Measurements from ENCODE around the gene UHRF1.
"Not testable (repeated sequence)": the region's sequence is repeated elsewhere in the genome, so short reads cannot be mapped to it uniquely, and the experiment has no call there.

The UHRF1 gene

DNA sequence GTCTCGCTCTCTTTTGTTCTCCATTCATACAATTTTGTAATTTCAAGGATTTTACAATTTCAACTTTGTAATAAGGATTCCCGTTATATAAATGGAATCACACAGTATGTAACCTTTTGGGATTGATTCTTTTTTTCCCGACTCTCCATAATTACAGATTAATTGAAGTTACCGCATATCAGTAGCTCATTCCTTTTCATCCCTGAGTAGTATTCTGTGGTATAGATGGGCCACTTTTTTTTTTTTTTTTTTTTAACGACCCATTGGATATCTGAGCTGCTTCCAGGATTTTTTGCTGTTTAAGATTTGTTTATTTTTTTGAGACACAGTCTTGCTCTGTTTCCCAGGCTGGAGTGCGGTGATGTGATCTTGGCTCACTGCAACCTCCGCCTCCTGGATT lies 27.8 kb downstream of the UHRF1 start:
- no peak for DNase-seq (ENCODE audit: low read depth)

- not testable (repeated sequence) for DNase-seq (ENCODE audit: low read depth)
Measured at GRCh38 chr19:4938461-4938860, 29.2 kb downstream of the UHRF1 start.

DNA sequence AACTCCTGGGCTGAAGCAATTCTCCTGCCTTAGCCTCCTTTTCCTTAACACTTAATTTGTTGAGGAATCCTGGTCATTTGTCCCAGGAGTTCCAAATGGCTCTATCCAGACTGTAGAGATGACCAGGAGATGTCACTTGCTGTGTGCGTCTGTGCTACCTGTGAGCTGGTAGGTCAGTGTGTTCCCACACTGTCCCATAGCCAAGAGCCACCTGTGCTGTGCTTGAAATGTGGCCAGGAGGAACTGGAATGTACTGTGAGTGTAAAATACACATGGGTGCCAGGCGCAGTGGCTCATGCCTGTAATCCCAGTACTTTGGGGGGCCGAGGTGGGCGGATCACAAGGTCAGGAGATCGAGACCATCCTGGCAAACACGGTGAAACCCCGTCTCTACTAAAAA lies 30.2 kb downstream of the UHRF1 start:
- DNase-seq (ENCODE audit: low read depth): no peak

DNA sequence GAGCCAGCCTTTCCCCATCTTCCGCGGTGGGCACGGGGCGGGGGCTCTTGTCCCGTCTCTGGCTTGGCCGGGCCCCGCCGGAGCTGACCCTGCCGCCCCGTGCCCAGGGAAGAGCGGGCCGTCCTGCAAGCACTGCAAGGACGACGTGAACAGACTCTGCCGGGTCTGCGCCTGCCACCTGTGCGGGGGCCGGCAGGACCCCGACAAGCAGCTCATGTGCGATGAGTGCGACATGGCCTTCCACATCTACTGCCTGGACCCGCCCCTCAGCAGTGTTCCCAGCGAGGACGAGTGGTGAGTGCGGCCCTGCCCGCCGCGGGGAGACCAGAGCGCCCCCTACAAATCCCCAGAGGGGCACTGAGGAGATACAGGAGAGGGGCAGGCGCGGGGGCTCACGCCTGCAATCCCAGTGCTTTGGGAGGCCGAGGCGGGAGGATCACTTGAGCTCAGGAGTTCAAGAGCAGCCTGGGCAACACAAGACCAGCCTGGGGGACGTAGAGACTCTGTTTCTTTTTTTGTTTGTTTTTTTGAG lies 32.4 kb downstream of the UHRF1 start:
- DNase-seq (ENCODE audit: low read depth): not testable (repeated sequence)

- DNase-seq (ENCODE audit: low read depth): not testable (repeated sequence)
Measured at GRCh38 chr19:4950650-4951049, 41.3 kb downstream of the UHRF1 start.

DNA sequence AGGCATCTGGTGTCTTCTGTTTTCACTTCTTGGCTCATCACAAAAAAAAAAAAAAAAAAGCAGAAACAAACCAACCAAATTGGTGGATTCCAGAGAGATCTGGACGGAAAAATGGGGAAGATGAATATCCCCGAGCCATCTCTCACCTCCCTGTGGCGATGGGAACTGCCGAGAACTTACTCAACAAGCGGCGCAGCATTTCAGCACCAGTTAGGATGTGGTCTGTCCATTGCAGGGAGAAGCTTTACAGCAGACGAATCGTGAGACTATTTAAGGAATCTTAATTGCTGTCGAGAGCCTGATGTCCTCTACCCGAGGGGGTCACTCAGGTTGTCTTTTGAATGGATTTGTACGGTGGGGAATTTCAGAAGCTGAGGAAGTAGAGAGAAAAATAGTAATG lies 42.4 kb downstream of the UHRF1 start:
- DNase-seq (ENCODE audit: low read depth): no peak

GRCh38 chr19:4952945-4953344 lies 43.6 kb downstream of the UHRF1 start:
- DNase-seq (ENCODE audit: low read depth): no peak

DNA sequence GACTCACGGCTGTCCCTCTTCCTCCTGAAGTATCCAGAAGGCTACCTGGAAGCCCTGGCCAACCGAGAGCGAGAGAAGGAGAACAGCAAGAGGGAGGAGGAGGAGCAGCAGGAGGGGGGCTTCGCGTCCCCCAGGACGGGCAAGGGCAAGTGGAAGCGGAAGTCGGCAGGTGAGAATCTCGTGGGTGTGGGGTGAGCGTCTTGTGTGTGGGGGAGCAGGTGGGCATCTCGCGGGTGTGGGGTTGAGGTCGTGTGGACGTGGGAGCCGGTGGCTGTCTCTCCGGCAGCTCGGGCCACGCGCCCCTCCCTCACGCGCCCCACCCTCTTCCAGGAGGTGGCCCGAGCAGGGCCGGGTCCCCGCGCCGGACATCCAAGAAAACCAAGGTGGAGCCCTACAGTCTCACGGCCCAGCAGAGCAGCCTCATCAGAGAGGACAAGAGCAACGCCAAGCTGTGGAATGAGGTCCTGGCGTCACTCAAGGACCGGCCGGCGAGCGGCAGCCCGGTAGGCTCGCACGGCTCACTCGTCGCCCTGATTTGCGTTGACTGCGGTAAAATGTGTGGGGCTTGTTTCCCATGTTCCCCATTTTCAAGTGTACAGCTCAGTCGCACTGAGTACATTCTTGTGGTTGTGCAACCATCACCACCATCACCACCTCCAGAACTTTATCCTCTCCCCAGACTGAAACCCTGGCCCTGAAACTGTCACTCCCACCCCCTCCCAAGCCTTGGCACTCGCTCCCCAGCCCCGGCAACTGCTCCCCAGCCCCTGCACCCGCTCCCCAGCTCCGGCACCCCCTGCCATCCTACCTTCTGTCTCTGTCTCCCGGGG lies 45.2 kb downstream of the UHRF1 start:
- not testable (repeated sequence) for DNase-seq (ENCODE audit: low read depth)

DNA sequence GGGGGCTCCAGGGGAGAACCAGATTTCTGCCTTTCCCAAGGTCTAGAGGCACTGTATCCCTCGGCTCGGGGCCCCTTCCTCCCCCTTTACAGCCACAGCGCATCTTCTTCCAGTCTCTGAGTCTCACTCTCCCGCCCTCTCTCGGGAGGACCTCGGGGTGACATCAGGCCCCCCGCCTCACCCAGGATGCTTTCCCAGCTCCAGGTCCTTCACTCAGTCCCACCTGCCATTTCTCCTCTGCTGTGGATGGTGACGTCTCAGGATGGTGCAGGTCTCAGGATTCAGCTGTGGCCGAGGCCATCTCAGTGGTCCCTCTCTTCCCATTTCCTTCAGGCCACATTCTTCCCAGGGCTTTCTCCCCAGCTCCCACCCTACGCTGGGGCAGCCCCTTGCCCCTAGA lies 46.0 kb downstream of the UHRF1 start:
- no peak for DNase-seq (ENCODE audit: low read depth)

GRCh38 chr19:4957981-4958380 lies 48.7 kb downstream of the UHRF1 start:
- DNase-seq (ENCODE audit: low read depth): no peak

GRCh38 chr19:4962085-4962619 lies 52.9 kb downstream of the UHRF1 start:
- no peak for DNase-seq (ENCODE audit: low read depth)

GRCh38 chr19:4965061-4965460 lies 55.8 kb downstream of the UHRF1 start:
- no peak for DNase-seq (ENCODE audit: low read depth)

- no peak for DNase-seq (ENCODE audit: low read depth)
Measured at GRCh38 chr19:4966591-4966990, 57.3 kb downstream of the UHRF1 start.

DNA sequence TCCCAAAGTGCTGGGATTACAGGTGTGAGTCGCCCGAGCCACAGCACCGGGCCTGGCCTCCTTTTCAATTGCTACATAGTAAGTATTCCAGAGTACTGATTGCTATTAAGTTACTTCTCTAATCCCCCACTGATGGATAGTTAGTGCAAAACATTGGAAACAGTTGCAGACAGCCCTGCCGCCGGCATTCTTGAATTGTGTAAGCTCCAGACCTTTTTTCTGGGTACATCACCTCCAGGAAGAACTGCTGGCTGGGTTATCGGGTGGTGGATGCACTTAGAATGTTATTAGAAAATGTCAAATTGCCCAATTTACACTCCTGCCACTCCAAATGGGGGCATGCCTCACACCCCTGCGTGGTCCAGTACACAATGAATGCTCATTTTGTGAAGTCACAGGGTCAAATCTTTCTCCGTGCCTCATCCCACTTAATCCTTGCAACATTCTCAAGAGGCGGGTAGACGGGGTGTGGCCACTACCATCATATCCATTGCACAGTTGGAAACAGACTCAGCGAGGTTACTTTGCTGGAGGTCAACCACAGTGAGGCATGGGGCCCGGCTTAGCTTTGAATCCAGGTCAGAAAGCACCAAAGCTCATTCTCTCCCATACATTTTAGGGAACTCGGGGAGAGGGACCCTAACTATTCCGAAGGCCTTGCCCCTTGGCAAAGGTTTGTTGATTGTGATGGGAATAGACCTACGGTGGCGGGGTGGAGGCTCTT lies 58.6 kb downstream of the UHRF1 start:
- DNase-seq (ENCODE audit: low read depth): no peak

GRCh38 chr19:4968462-4969291 lies 59.4 kb downstream of the UHRF1 start, which contains the start of gene KDM4B:
Gene KDM4B, plus strand, starts transcription at chr19:4969113. Its CDS starts 63,778 bp downstream, at chr19:5032891.
- peak; percentile 99 for DNase-seq (ENCODE audit: low read depth)

- DNase-seq (ENCODE audit: low read depth): no peak
Measured at GRCh38 chr19:4969292-4969771, 60.0 kb downstream of the UHRF1 start.

GRCh38 chr19:4969772-4970531 lies 60.7 kb downstream of the UHRF1 start:
- DNase-seq (ENCODE audit: low read depth): no peak

- DNase-seq (ENCODE audit: low read depth): no peak
Measured at GRCh38 chr19:4970558-4971423, 61.5 kb downstream of the UHRF1 start.

- DNase-seq (ENCODE audit: low read depth): no peak
Measured at GRCh38 chr19:4971424-4971793, 62.1 kb downstream of the UHRF1 start.
